T-helper 1 cell (primary cell): ENCODE data around the gene DPM1.

Source experiments
- DNase-seq, 5 donors: peaks; one replicate each; pipeline ENCODE4 v3.0.0-alpha.2; 2012 to 2020

Gene DPM1

DNA sequence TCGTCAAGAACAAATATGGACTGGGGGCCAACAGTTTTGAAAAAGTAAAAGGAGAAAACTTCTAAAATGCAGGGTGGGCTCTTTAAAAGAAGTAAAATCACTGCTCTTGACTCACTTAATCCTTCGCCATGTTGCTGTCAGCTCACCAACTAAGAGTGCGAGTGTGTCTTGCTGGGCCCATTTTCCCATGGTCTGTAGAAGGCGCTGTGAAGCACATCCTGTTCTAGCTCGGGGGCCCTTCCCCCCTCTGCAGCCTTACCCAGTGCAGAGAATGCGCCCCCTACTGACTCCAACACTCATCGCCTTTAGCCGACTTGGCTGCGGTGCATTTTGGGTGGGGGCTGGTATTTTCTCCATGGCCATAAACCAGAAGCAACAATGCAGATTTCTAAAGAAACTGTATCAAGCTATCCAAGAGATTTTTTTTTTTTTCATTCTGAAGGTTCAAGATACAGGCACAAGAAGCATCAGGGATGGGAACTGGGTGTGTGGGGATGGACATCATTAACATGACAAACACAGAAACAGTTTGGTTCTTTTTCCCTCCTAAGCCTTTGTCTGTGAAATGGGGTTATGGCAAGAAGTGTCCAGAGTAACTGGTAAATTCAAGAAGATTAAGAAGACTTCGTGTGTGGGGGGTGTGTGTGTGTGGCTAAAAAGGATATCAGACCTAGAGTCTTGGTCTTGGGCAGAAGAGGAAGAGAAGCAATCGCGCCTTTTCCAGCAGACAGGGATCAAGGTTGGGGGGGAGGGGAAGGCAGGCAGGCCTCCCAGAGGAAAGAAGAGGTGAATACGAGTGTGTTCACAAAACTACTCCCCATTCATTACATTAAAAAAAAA lies 28.8 kb downstream of the DPM1 start:
- peak; percentile 82 to 96 (median 89) for DNase-seq

GRCh38 chr20:50928469-50928868 lies 29.9 kb downstream of the DPM1 start:
- no peak for DNase-seq

GRCh38 chr20:50926530-50926929 lies 31.8 kb downstream of the DPM1 start:
- no peak for DNase-seq

GRCh38 chr20:50924261-50924920 lies 33.9 kb downstream of the DPM1 start:
- no peak for DNase-seq

- no peak for DNase-seq
Measured at GRCh38 chr20:50921803-50922501, 36.4 kb downstream of the DPM1 start.

DNA sequence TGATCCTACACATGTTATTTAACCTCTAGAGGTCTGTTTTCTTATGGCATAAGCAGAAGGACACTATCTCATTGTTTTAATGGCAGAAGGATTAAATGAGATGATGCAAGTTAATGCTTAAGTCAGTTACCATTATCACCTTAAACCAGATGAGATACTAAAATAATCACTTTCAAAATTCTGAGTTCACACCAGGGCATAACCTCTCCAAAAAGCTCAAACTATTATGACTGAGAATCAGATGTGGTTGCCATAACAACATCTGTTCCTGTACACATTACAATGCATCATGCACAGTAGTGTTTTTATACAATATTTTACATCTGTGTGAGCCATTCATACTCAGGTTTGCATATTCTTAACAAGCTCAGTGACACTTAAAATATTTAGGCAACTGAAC lies 37.3 kb downstream of the DPM1 start:
- no peak for DNase-seq

DNA sequence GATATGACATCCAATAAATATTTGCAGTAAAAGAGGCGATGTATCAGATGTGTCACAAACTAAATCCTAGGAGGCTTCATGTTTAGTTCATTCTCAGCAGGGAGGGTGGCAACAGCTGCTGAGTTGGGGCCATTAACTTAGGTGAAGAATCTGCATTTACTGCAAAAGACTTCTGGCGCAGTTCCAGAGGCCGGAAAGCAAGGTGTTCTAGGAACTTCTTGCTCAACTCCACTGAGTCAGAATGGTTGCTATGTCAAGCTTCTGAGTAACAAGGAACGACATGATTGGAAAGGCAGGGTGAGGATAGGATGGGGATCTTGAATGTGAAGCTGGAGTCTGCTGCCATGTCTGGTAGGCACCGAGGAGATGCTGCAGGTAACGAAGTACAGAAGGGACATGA lies 38.8 kb downstream of the DPM1 start:
- no peak for DNase-seq

DNA sequence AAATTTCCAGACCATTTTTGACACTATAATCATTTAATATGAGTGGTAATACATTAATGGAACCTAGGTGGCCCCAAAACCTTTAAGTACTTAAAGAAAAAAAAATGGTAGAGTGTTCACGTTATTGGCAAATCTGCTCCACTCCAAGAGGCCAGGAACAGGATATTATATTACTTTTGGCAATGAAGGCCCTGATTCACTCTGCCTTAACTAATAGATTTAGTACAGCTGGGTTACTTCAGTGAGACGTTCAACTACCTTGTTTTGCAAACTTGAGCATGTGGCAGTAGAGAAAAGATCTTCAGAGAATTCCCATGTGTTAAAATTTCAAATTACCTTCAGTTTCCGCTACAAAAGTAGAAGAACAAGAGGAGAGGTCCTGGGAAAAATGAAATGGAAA lies 39.9 kb downstream of the DPM1 start:
- DNase-seq, result no peak

DNA sequence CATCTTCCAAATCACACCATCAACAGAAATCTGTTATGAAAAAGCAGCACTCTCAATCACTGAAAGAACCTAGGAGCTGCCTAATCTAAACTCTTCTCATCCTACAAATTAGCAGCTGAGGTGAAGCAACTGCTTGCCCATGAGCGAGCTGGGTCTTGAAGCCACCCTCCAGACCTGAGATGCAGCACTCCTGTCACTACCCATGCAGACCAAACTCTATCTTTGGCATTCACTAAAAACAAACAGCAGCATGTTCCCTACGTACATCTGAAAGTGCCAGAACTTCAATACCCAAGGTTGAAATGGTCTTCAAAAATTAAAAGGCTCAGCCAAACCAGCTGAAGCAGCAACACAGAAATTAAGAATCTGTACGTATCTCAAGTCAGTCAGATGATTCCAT lies 41.4 kb downstream of the DPM1 start:
- no peak for DNase-seq

DNA sequence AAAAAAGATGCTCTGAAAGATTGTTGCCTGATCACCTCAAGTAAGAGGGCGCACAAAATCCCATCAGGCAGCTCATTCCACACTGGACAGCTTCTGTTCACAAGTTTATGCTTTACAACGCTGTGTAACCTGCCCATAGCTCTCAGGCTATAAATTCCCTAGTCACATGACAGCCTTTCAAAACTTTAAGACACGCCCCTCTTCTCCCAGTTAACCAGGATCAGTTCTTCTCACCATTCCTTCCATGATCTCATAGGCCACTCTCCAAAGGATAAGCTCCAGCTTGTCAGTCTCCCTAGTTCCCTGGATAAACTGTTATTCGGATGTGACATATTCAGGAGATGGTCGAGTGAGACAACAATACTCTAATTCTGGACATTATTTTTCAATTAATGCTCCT lies 42.1 kb downstream of the DPM1 start:
- no peak for DNase-seq

DNA sequence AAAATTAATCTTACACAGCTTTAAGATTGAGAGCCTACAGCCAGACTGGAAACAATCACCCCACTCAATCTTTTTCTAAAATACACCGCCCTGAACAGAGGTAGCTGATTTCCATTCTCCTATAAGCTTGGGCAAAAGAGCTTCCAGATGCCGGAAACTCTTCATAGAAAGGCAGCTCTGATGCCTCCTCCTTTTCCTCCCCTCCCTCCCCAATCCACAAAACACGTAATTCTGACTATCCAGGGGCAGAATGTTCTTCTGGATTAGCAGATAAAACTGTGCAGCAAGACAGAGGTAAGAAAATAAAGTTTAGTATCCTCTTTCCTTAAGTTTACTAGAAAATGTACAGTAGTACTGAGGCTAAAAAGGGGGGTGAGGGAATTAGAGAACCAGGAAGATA lies 42.9 kb downstream of the DPM1 start:
- DNase-seq, result no peak

DNA sequence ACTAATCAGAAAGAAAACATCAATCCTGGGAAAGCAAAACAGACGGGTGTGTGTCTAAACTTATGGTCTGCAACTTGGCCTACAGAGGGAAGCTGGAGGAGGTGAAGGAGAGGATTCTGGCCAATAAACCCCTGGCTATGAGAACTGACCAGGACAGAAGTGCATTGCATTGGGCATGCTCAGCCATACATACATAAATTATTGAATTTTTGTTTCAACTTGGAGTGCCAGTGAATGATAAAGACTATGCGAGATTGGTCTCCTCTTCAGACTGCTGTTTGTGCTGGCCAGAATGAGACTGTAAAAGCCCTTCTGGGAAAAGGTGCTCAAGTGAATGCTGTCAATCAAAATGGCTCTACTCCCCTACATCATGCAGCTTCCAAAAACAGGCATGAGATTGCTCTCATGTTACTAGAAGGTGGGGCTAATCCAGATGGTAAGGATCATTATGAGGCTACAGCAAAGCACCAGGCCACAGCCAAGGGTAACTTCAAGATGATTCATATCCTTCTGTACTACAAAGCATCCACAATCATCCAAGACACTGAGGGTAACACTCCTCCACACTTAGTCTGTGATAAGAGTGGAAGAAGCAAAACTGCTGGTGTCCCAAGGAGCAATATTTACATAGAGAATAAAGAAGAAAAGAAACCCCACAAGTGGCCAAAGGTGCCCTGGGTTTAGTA lies 44.5 kb downstream of the DPM1 start:
- DNase-seq, result peak in 1 of 5 donors; percentile 58

GRCh38 chr20:50911716-50912115 lies 46.6 kb downstream of the DPM1 start:
- no peak for DNase-seq

DNA sequence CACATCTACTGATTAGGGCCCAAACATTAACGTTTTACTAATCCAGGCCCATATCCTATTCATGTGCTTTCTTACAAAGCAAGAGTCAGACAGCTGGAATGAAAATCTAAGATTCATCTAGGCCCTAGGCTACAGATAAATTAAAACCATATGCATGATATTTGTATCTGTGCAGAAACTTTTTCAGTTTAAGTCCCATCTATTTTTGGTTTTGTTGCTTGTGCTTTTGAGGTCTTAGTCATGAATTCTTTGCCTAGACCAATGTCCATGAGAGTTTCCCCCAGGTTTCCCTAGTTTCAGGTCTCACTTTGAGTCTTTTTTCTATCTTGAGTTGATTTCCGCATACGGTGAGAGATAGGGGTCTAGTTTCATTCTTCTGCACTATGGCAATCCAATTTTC lies 47.3 kb downstream of the DPM1 start:
- no peak for DNase-seq

DNA sequence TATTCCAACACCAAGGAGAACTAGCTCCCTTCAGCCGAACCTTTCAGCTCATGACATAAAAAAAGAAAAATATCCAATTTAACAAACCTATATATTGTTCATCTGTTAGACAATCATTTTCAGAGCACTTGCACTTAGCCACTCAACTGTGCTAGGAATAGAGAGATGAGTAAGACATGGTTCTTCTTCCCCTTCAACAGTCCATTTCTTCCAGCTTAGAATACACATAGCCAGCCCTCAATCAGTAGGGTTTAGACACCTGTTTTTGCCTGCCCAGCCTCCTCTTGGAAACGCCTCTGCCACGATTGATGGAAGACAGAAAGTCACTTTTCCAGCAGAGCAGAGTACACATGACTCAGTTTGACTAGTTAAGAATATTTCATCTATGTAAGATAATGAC lies 48.9 kb downstream of the DPM1 start:
- DNase-seq, result no peak

DNA sequence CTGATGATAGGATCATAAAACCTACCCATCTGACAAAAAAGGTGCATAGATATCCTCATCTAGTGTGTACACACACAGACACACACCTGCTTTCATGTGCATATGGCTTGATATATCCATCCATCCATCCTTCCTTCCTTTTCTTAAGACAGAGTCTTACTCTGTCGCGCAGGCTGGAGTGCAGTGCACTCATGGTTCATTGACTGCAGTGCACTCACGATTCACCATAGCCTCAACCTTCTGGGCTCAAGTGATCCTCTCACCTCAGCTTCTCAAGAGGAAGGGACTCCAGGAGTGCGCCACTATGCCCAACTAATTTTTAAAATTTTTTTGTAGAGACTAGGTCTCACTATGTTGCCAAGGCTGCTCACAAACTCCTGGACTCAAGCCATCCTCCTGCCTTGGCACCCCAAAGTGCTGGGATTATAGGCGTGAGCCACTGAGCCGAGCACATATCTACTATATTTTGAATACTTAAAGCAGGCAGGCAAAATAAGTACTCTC lies 54.2 kb downstream of the DPM1 start:
- DNase-seq, result no peak

DNA sequence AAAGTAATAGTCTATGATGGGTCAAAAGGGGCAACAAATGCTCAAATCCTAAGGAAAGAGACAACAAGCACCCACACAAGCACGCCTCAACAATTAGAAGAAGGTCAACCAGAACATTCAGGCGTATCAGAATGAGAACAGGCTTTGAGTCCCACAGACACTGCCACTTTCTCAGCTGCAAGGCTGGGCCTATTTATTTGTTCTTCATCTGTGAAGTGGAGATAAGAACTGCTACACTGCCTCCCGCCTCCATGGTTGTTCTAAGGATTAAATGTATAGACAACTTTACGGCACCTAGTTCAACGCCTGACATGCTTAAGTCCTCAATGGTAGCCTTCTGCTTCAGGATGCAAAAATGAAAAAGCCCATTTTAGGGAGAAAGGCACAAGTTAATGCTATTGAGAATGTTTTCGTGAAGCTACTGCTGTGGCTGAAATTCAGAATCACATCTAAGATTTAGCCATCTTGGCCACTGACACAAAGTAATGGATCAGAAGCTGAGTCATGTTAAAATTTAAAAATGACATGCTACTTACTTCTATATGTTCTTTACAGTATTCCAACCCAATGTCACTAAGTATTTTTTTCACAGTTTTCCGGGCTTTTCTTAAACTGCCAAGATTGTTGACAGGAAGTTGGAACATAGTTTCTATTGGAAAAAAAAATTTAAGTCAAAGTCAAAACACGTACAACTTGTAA lies 54.8 kb downstream of the DPM1 start:
- DNase-seq, result no peak

DNA sequence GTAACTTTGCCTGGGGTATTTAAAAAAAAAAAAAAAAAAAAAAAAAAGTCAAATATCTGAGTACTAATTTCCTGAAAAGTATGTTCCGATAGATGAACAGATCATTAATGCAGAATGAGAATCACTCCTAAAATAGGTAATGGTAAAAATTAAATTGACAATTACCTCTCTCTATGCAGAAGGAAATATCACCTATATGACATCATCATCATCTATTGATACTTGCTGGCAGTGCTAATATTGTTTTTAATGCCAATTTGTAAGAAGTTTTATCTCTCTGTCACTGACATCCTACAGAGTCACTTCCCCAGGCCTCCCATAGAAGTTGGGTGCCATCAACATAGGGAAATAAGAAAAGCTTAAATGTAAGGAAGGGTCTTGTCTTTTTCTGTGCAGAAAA lies 57.0 kb downstream of the DPM1 start:
- no peak for DNase-seq

DNA sequence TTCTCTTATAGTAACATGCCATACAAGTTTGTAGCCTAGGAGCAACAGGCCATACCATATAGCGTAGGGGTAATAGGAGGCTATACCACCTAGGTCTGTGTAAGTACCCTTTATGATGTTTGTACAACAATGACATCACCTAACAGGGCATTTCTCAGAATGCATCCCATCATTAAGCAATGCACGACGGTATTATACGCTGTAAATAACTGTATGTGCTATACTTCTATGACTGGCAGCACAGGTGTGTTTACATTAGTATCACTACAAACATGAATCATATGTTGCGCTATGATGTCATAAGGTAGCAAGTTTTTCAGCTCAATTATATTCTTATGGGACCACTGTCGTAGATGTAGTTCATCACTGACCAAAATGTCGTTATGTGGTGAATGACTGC lies 58.1 kb downstream of the DPM1 start:
- DNase-seq, result no peak

GRCh38 chr20:50898475-50898874 lies 59.9 kb downstream of the DPM1 start:
- no peak for DNase-seq

DNA sequence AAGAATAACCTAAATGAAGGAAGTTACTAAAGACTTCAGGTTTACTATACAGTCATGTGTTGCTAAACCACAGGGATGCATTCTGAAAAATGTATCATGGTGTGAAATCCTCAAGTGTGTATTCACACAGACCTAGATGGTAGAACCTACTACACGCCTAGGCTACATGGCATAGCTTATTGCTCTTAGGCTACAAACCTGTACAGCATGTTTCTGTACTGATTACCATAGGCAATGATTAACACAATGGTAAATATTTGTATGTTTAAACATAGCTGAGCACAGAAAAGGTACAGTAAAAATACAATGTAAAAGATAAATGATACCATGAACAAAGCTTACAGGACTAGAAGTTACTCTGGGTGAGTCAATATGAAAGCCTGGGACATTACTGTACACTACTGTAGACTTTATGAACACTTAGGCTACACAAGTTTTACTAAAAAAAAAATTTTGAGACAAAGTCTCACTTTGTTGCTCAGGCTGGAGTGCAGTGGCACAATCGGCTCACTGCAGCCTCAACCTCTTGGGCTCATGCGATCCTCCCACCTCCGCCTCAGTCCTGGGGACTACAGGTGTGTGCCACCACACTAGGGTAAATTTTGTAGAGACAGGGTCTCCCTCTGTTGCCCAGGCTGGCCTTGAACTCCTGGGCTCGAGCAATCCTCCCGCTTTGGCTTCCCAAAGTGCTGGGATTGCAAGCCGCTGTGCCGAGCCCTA lies 63.1 kb downstream of the DPM1 start:
- DNase-seq, result peak in 1 of 5 donors; percentile 10

DNA sequence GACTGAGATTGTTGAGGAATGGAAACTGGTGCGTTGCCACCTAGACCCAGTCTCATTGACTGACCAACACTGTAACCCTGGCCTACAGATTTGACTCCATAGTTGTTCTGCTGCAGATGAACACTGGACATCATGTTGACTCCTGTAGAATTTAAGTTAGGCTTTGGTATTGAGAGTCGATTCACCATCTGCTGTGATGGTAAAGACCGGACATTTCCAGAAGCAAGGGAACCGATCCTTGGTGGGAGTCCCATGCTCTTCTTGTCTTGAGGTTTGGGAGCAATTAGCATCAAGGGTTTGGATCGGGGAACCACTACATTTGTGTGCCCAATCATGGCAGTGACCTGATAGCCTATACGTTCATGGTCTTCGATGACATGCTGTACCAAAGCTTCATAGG lies 64.7 kb downstream of the DPM1 start:
- no peak for DNase-seq
